Prostate gland (tissue), 2 donors: ENCODE measurements around the gene TMEM132D.

ENCODE experiments used
- CTCF ChIP-seq, 4 experiments: fragments of 200-600 bp in 2 of 4; fragments of 450-650 bp in 2 of 4; sonication (generic) in 2 of 4; IDR thresholded peaks; 1 replicate in 3 of 4; 2 replicates in 1 of 4; pipeline ENCODE4 v1.5.1; 2016 to 2019; ENCODE audit warnings: antibody characterized with exemption in 4 of 4, mild to moderate bottlenecking in 2 of 4, moderate library complexity in 2 of 4
- POLR2A ChIP-seq: fragments of 450-650 bp; IDR thresholded peaks from one replicate; pipeline ENCODE4 v1.6.1; 2016; ENCODE audit warnings: antibody characterized with exemption, mild to moderate bottlenecking
- POLR2AphosphoS5 ChIP-seq: sonication (generic); formaldehyde crosslinking; IDR thresholded peaks from one replicate; pipeline ENCODE4 v1.6.1; 2017; ENCODE audit warnings: antibody characterized with exemption

- TF ChIP-seq POLR2AphosphoS5 (no peak), CTCF (IDR thresholded peaks at IDR 0.05) (no peak), POLR2A (no peak)
Measured at GRCh38 chr12:129089576-129089975, 814.2 kb downstream of the TMEM132D start.
